Psoas muscle (tissue), 8 donors: ENCODE measurements around the gene PAX5. TPM values are rescaled to one million over a fixed set of nuclear protein-coding genes. Genes with fewer than 3 reads are reported as not detected.

Experiments
- ATAC-seq, 4 donors: fragments of 200-7000 bp; cut with Tn5 transposase; one replicate each; pipeline ENCODE4 v1.9.1; 2020; ENCODE audit warnings: moderate library complexity in 3 of 4, mild to moderate bottlenecking in 2 of 4
- DNase-seq, 2 donors: peaks; one replicate each; pipeline ENCODE4 v3.0.0-alpha.2; 2020
- H3K27ac ChIP-seq: fragments of 200-600 bp; one replicate; pipeline ENCODE4 v1.8.0; 2022
- H3K27me3 ChIP-seq, 3 donors: fragments of 200-600 bp in 1 of 3; one replicate each; pipeline versions ENCODE4 v1.6.1 to v1.8.0; 2013 to 2022; ENCODE audit warnings: low read length in 2 of 3, mild to moderate bottlenecking in 2 of 3, moderate library complexity in 1 of 3; ENCODE audit not compliant: insufficient read depth in 3 of 3
- H3K36me3 ChIP-seq, 2 donors: fragments of 200-600 bp in 1 of 2; one replicate each; pipeline versions ENCODE4 v1.6.1 to v1.8.0; 2013 to 2022; ENCODE audit warnings: low read depth in 1 of 2, mild to moderate bottlenecking in 1 of 2, moderate library complexity in 1 of 2; ENCODE audit not compliant: insufficient read depth in 1 of 2
- H3K4me1 ChIP-seq: fragments of 200-600 bp; one replicate; pipeline ENCODE4 v1.8.0; 2022
- H3K4me3 ChIP-seq: fragments of 200-600 bp; one replicate; pipeline ENCODE4 v1.8.0; 2022; ENCODE audit warnings: mild to moderate bottlenecking
- H3K9me3 ChIP-seq: fragments of 200-600 bp; one replicate; pipeline ENCODE4 v1.8.0; 2022
- CTCF ChIP-seq: fragments of 200-600 bp; IDR thresholded peaks from one replicate; pipeline ENCODE4 v1.8.0; 2022; ENCODE audit warnings: antibody characterized with exemption
- WGBS, 3 donors: extraction: QIAGEN DNeasy Blood & Tissue Kit; methylation state at CpG; one replicate each; pipeline versions ENCODE4 v1.1.6 to v1.1.7; 2013; 5-methylcytosine and 5-hydroxymethylcytosine counted together
- intact Hi-C, 2 donors: fragments of 100-400 bp; cut with DNase I; formaldehyde crosslinking; loops; one replicate each; pipeline versions ENCODE4 v1.11.0 to v1.14.2; 2022
- polyA plus RNA-seq, 3 donors: library from polyadenylated mRNA; stranded (reverse); fragments of 200-250 nt; gene quantifications; one replicate each; pipeline ENCODE4 v1.2.3, GENCODE V29; 2013
- total RNA-seq, 4 donors: library from RNA; stranded (reverse); fragmentation: NEBNext Ultra II Directional in 2 of 4; extraction: Animal tissue kit (Norgen Biotek cat#: 25700) in 2 of 4; gene quantifications; one replicate each; pipeline versions ENCODE4 v1.2.1 to v1.2.4, GENCODE V29; 2021 to 2023
- donor health status: healthy with polysubstance abuse.
- donor health status: DM: no; HTN: no; CAD: no; lungs with moderate emphysema.
- donor health status: Bipolar disorder and iron deficiency.
- donor health status: healthy.
- donor health status: DM: yes; HTN: yes; CAD: no.
- donor health status: DM: no; HTN: no; CAD: no.
- donor health status: DM: no; HTN: no; CAD: no.
- donor health status: DM: yes; HTN: yes; CAD: no.

Gene PAX5
- total and polyA plus RNA-seq, 7 donors: under 0.01 to 0.50 (median 0.06) TPM; not detected in 3

- Histone ChIP-seq H3K4me1 (no peaks in the 10 kb centered on the region), H3K4me3 (no peak overlapping the region), H3K27me3 (peaks cover 0 to 8% (median 4%) of the 10 kb centered on the region in 3 donors), H3K27ac (no peak overlapping the region), H3K36me3 (no peaks in the 10 kb centered on the region), H3K9me3 (no peaks in the 10 kb centered on the region)
- intact Hi-C loops: no loop called here
- ATAC-seq (no peak), DNase-seq (no peak)
- WGBS, 3 donors: 47 to 58% (median 55%) methylated on average over 26 to 28 of the region's 28 CpGs
- no peak for TF ChIP-seq CTCF
Observed at GRCh38 chr9:36939655-36940499, 94.2 kb downstream of the PAX5 start.

- DNase-seq (no peak), ATAC-seq (no peak)
- H3K27me3 ChIP-seq: peaks cover 0 to 8% (median 4%) of the 10 kb centered on the region in 3 donors
- WGBS, 3 donors: 59 to 71% (median 63%) methylated on average over 5 of the region's 5 CpGs
- H3K4me1 ChIP-seq: no peaks in the 10 kb centered on the region
- TF ChIP-seq CTCF: no peak
- H3K4me3 ChIP-seq: no peak overlapping the region
- H3K9me3 ChIP-seq: no peaks in the 10 kb centered on the region
- H3K27ac ChIP-seq: no peak overlapping the region
- no peaks in the 10 kb centered on the region for H3K36me3 ChIP-seq
- intact Hi-C loops: no loop called here
Observed at GRCh38 chr9:36939214-36939613, 94.9 kb downstream of the PAX5 start.

GRCh38 chr9:36938617-36939016 lies 95.5 kb downstream of the PAX5 start:
- H3K4me1 ChIP-seq: no peaks in the 10 kb centered on the region

GRCh38 chr9:36937951-36938350 lies 96.1 kb downstream of the PAX5 start:
- Histone ChIP-seq H3K27me3 (peaks cover 0 to 8% (median 4%) of the 10 kb centered on the region in 3 donors), H3K27ac (no peak overlapping the region), H3K9me3 (no peaks in the 10 kb centered on the region), H3K4me3 (no peak overlapping the region), H3K36me3 (no peaks in the 10 kb centered on the region), H3K4me1 (no peaks in the 10 kb centered on the region)
- DNase-seq: no peak
- intact Hi-C loops: no loop called here
- no peak for ATAC-seq
- no peak for TF ChIP-seq CTCF
- WGBS, 3 donors: 69 to 73% (median 73%) methylated on average over 4 of the region's 4 CpGs

More at GRCh38 chr9:36938617-36939016, 95.5 kb downstream of the PAX5 start:
- H3K9me3 ChIP-seq: no peaks in the 10 kb centered on the region
- intact Hi-C loops: no loop called here
- no peak overlapping the region for H3K27ac ChIP-seq
- WGBS, 3 donors: 31 to 50% (median 37%) methylated on average over 6 of the region's 6 CpGs
- DNase-seq (no peak), ATAC-seq (no peak)
- H3K27me3 ChIP-seq: peaks cover 0 to 8% (median 4%) of the 10 kb centered on the region in 3 donors
- TF ChIP-seq CTCF: no peak
- H3K4me3 ChIP-seq: no peak overlapping the region
- H3K36me3 ChIP-seq: no peaks in the 10 kb centered on the region
